Spleen (tissue), 7 donors: Measurements from ENCODE around the gene SERBP1.

Experiments
- CTCF ChIP-seq, 11 experiments: fragments of 200-600 bp in 7 of 11; fragments of 450-650 bp in 4 of 11; sonication (generic) in 4 of 11; IDR thresholded peaks in 8 of 11; conservative IDR thresholded peaks in 3 of 11; 1 replicate in 7 of 11; 2 replicates in 4 of 11; pipeline versions ENCODE4 v1.4.0 to v1.8.0; 2016 to 2021; ENCODE audit warnings: antibody characterized with exemption in 11 of 11, inconsistent platforms in 4 of 11, mild to moderate bottlenecking in 1 of 11
- POLR2A ChIP-seq, 3 donors: fragments of 450-650 bp; IDR thresholded peaks; one replicate each; pipeline ENCODE4 v1.5.1; 2017; ENCODE audit warnings: antibody characterized with exemption in 3 of 3, mild to moderate bottlenecking in 1 of 3
- donor health status: DM: no; HTN: no; CAD: no; lungs with moderate emphysema.
- donor health status: DM: no; HTN: no; CAD: no.
- donor health status: DM: no; HTN: no; CAD: no.

GRCh38 chr1:67407498-67407897 lies 22.7 kb downstream of the SERBP1 start:
- no peak for TF ChIP-seq CTCF (IDR thresholded peaks at IDR 0.05 in 8 of 11, conservative IDR thresholded peaks at IDR 0.05 in 3 of 11)
- no peak for TF ChIP-seq POLR2A (IDR thresholded peaks at IDR 0.05)
